ENCODE results near the gene TEX53. TPM values are rescaled to one million over a fixed set of nuclear protein-coding genes. Genes with fewer than 3 reads are reported as not detected.

Gene TEX53
- polyA plus RNA-seq, 1 donor from 2014 or later: not detected

DNA sequence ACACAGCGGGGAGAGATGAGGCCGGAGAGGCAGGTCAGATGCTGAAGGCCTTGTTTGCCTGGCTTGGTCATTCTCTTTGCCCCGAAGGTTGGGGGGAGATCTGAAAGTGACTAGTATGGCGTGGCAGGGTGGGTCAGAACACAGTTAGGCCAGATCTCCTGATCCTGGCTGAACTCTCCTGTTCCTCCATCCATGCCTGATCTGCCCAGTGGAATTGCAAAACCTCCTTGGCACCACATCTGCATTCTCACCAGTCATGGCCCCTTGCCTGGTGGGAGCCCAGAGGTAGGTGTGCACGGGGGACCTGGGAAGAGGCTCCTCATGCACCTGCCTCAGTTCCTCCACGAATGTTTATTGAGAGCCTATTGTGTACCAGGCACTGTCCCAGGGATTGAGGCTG lies 23.2 kb downstream of the TEX53 start:
- Histone ChIP-seq H3K9ac (ENCODE audit: low read length) (no peak overlapping the region), H3K4me2 (ENCODE audit: low read length) (no peak overlapping the region), H3F3A (ENCODE audit: insufficient read depth, low read length, poor library complexity, severe bottlenecking) (no peaks in the 10 kb centered on the region), H3K9me2 (ENCODE audit: insufficient read depth, low read length) (no peaks in the 10 kb centered on the region), H3K36me3 (ENCODE audit: insufficient read depth, low read length) (no peaks in the 10 kb centered on the region), H3K27me3 (ENCODE audit: insufficient read depth, low read depth, low read length) (no peaks in the 10 kb centered on the region), H3K9me3 (ENCODE audit: low read length) (no peaks in the 10 kb centered on the region), H4K20me1 (ENCODE audit: insufficient read depth) (no peaks in the 10 kb centered on the region), H3K79me2 (replicated peaks; ENCODE audit: insufficient read depth, low read length) (no peaks in the 10 kb centered on the region), H3K4me3 (ENCODE audit: low read length) (no peak overlapping the region), H3K27ac (ENCODE audit: low read length) (no peak overlapping the region), H2AFZ (ENCODE audit: low read depth, low read length) (no peak overlapping the region)
- TF ChIP-seq POLR2AphosphoS5 (IDR thresholded peaks at IDR 0.05) (no peak), TAF1 (IDR thresholded peaks at IDR 0.05; ENCODE audit: low read depth) (no peak), EZH2 (IDR thresholded peaks at IDR 0.05; ENCODE audit: borderline replicate concordance, insufficient read depth, low read length, poor library complexity, severe bottlenecking) (no peak), SMC3 (conservative IDR thresholded peaks at IDR 0.05; ENCODE audit: poor library complexity) (no peak), MXI1 (conservative IDR thresholded peaks at IDR 0.05; ENCODE audit: poor library complexity, severe bottlenecking) (no peak), EP300 (conservative IDR thresholded peaks at IDR 0.05; ENCODE audit: poor library complexity, severe bottlenecking) (no peak), RAD21 (conservative IDR thresholded peaks at IDR 0.05) (no peak)
- TF ChIP-seq, protein P1, sequence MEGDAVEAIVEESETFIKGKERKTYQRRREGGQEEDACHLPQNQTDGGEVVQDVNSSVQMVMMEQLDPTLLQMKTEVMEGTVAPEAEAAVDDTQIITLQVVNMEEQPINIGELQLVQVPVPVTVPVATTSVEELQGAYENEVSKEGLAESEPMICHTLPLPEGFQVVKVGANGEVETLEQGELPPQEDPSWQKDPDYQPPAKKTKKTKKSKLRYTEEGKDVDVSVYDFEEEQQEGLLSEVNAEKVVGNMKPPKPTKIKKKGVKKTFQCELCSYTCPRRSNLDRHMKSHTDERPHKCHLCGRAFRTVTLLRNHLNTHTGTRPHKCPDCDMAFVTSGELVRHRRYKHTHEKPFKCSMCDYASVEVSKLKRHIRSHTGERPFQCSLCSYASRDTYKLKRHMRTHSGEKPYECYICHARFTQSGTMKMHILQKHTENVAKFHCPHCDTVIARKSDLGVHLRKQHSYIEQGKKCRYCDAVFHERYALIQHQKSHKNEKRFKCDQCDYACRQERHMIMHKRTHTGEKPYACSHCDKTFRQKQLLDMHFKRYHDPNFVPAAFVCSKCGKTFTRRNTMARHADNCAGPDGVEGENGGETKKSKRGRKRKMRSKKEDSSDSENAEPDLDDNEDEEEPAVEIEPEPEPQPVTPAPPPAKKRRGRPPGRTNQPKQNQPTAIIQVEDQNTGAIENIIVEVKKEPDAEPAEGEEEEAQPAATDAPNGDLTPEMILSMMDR (IDR thresholded peaks at IDR 0.05; ENCODE audit: poor library complexity, severe bottlenecking): no peak
- TF ChIP-seq, protein P2, sequence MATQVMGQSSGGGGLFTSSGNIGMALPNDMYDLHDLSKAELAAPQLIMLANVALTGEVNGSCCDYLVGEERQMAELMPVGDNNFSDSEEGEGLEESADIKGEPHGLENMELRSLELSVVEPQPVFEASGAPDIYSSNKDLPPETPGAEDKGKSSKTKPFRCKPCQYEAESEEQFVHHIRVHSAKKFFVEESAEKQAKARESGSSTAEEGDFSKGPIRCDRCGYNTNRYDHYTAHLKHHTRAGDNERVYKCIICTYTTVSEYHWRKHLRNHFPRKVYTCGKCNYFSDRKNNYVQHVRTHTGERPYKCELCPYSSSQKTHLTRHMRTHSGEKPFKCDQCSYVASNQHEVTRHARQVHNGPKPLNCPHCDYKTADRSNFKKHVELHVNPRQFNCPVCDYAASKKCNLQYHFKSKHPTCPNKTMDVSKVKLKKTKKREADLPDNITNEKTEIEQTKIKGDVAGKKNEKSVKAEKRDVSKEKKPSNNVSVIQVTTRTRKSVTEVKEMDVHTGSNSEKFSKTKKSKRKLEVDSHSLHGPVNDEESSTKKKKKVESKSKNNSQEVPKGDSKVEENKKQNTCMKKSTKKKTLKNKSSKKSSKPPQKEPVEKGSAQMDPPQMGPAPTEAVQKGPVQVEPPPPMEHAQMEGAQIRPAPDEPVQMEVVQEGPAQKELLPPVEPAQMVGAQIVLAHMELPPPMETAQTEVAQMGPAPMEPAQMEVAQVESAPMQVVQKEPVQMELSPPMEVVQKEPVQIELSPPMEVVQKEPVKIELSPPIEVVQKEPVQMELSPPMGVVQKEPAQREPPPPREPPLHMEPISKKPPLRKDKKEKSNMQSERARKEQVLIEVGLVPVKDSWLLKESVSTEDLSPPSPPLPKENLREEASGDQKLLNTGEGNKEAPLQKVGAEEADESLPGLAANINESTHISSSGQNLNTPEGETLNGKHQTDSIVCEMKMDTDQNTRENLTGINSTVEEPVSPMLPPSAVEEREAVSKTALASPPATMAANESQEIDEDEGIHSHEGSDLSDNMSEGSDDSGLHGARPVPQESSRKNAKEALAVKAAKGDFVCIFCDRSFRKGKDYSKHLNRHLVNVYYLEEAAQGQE (IDR thresholded peaks at IDR 0.05; ENCODE audit: borderline replicate concordance): no peak

DNA sequence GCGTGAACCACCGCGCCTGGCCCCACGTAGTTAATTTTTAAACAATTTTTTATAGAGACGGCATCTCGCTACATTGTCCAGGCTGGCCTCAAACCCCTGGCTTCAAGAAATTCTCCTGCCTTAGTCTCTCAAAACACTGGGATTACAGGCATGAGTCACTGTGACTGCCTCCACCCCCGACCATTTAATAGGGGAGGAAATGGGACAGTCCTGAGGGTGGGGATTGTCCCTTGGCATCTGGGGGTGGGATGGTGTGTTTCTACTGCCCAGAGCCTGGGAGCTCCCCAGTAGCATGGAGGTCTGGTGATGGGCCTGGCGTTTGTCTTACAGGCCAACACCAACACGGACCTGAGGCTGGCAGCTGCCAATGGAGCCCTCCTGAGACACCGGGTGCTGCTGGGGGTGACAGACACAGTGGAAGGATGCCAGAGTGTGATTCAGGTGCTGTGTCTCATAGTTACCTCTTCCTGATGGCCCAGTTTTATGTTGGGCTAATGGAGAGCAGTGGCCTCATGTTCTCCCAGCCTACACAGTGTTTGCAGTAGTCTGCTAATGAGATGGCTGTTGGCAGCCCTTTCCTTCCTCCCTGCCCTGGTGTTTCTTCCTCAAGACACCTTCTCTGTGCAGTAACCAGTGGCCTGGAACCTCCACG lies 24.0 kb downstream of the TEX53 start:
- Histone ChIP-seq H3K27ac (ENCODE audit: low read length) (no peak overlapping the region), H3F3A (ENCODE audit: insufficient read depth, low read length, poor library complexity, severe bottlenecking) (no peaks in the 10 kb centered on the region), H3K27me3 (ENCODE audit: insufficient read depth, low read depth, low read length) (no peaks in the 10 kb centered on the region), H3K4me2 (ENCODE audit: low read length) (no peak overlapping the region), H3K36me3 (ENCODE audit: insufficient read depth, low read length) (no peaks in the 10 kb centered on the region), H3K9ac (ENCODE audit: low read length) (no peak overlapping the region), H3K9me3 (ENCODE audit: low read length) (no peaks in the 10 kb centered on the region), H3K4me3 (ENCODE audit: low read length) (no peak overlapping the region), H3K79me2 (replicated peaks; ENCODE audit: insufficient read depth, low read length) (no peaks in the 10 kb centered on the region), H3K9me2 (ENCODE audit: insufficient read depth, low read length) (no peaks in the 10 kb centered on the region), H2AFZ (ENCODE audit: low read depth, low read length) (no peak overlapping the region), H4K20me1 (ENCODE audit: insufficient read depth) (no peaks in the 10 kb centered on the region)
- no peak for TF ChIP-seq EZH2 (IDR thresholded peaks at IDR 0.05; ENCODE audit: borderline replicate concordance, insufficient read depth, low read length, poor library complexity, severe bottlenecking)
- TF ChIP-seq, protein P1 (IDR thresholded peaks at IDR 0.05; ENCODE audit: poor library complexity, severe bottlenecking): no peak
- no peak for TF ChIP-seq SMC3 (conservative IDR thresholded peaks at IDR 0.05; ENCODE audit: poor library complexity)
- no peak for TF ChIP-seq RAD21 (conservative IDR thresholded peaks at IDR 0.05)
- TF ChIP-seq EP300 (conservative IDR thresholded peaks at IDR 0.05; ENCODE audit: poor library complexity, severe bottlenecking): no peak
- TF ChIP-seq TAF1 (IDR thresholded peaks at IDR 0.05; ENCODE audit: low read depth): no peak
- TF ChIP-seq, protein P2 (IDR thresholded peaks at IDR 0.05; ENCODE audit: borderline replicate concordance): no peak
- no peak for TF ChIP-seq POLR2AphosphoS5 (IDR thresholded peaks at IDR 0.05)
- TF ChIP-seq MXI1 (conservative IDR thresholded peaks at IDR 0.05; ENCODE audit: poor library complexity, severe bottlenecking): no peak
